HEK293 (cell line): Measurements from ENCODE around the gene CRELD1.

Experiments
- BCL11A ChIP-seq: fragments of 450-650 bp; formaldehyde crosslinking; IDR thresholded peaks from 2 replicates; pipeline ENCODE4 v1.5.1; 2016; ENCODE audit warnings: low read depth, missing biosample characterization, missing genetic modification characterization
- GLI2 ChIP-seq: fragments of 450-650 bp; formaldehyde crosslinking; IDR thresholded peaks from 2 replicates; pipeline ENCODE4; 2017; ENCODE audit warnings: missing biosample characterization, missing genetic modification characterization, low read depth, borderline replicate concordance
- IKZF3 ChIP-seq: fragments of 450-650 bp; IDR thresholded peaks from 2 replicates; pipeline ENCODE4 v1.5.0; 2018; ENCODE audit warnings: missing biosample characterization, mild to moderate bottlenecking, missing genetic modification characterization, moderate library complexity
- WT1 ChIP-seq: fragments of 450-650 bp; formaldehyde crosslinking; IDR thresholded peaks from 2 replicates; pipeline ENCODE4 v1.5.1; 2016; ENCODE audit warnings: missing biosample characterization, missing genetic modification characterization
- ZBTB1 ChIP-seq: fragments of 450-650 bp; formaldehyde crosslinking; IDR thresholded peaks from 2 replicates; pipeline ENCODE4 v1.5.1; 2016; ENCODE audit warnings: missing biosample characterization, missing genetic modification characterization
- ZBTB8A ChIP-seq: fragments of 450-650 bp; formaldehyde crosslinking; IDR thresholded peaks from 2 replicates; pipeline ENCODE4 v1.5.1; 2016; ENCODE audit warnings: missing biosample characterization, missing genetic modification characterization
- ZIC2 ChIP-seq: fragments of 450-650 bp; formaldehyde crosslinking; IDR thresholded peaks from 2 replicates; pipeline ENCODE4 v1.5.1; 2016; ENCODE audit warnings: missing biosample characterization, missing genetic modification characterization
- ZNF121 ChIP-seq: fragments of 450-650 bp; formaldehyde crosslinking; IDR thresholded peaks from 2 replicates; pipeline ENCODE4 v1.5.1; 2016; ENCODE audit warnings: missing biosample characterization, missing genetic modification characterization
- ZNF132 ChIP-seq: fragments of 450-650 bp; formaldehyde crosslinking; IDR thresholded peaks from 2 replicates; pipeline ENCODE4 v1.5.1; 2017; ENCODE audit warnings: missing biosample characterization, missing genetic modification characterization, borderline replicate concordance
- ZNF155 ChIP-seq: fragments of 450-650 bp; formaldehyde crosslinking; IDR thresholded peaks from 2 replicates; pipeline ENCODE4 v1.5.1; 2016; ENCODE audit warnings: missing biosample characterization, missing genetic modification characterization
- ZNF169 ChIP-seq: fragments of 450-650 bp; formaldehyde crosslinking; IDR thresholded peaks from 2 replicates; pipeline ENCODE4 v1.5.1; 2016; ENCODE audit warnings: missing biosample characterization, missing genetic modification characterization
- ZNF324 ChIP-seq: fragments of 450-650 bp; formaldehyde crosslinking; IDR thresholded peaks from 2 replicates; pipeline ENCODE4 v1.5.1; 2016; ENCODE audit warnings: missing biosample characterization, missing genetic modification characterization
- ZNF335 ChIP-seq: fragments of 450-650 bp; formaldehyde crosslinking; conservative IDR thresholded peaks from 2 replicates; pipeline ENCODE4 v1.5.1; 2016; ENCODE audit warnings: missing biosample characterization, missing genetic modification characterization
- ZNF366 ChIP-seq: fragments of 450-650 bp; formaldehyde crosslinking; conservative IDR thresholded peaks from 2 replicates; pipeline ENCODE4 v1.5.1; 2016; ENCODE audit warnings: missing biosample characterization, missing genetic modification characterization
- ZNF391 ChIP-seq: fragments of 450-650 bp; formaldehyde crosslinking; IDR thresholded peaks from 2 replicates; pipeline ENCODE4 v1.5.1; 2016; ENCODE audit warnings: low read depth, missing biosample characterization, missing genetic modification characterization, borderline replicate concordance
- ZNF571 ChIP-seq: fragments of 450-650 bp; formaldehyde crosslinking; IDR thresholded peaks from 2 replicates; pipeline ENCODE4 v1.5.0; 2017; ENCODE audit warnings: missing biosample characterization, missing genetic modification characterization
- ZNF610 ChIP-seq: fragments of 450-650 bp; formaldehyde crosslinking; IDR thresholded peaks from 2 replicates; pipeline ENCODE4 v1.5.1; 2016; ENCODE audit warnings: missing biosample characterization, missing genetic modification characterization, borderline replicate concordance
- ZNF629 ChIP-seq: fragments of 450-650 bp; formaldehyde crosslinking; IDR thresholded peaks from 2 replicates; pipeline ENCODE4 v1.5.1; 2017; ENCODE audit warnings: missing biosample characterization, missing genetic modification characterization
- ZNF658 ChIP-seq: fragments of 450-650 bp; formaldehyde crosslinking; IDR thresholded peaks from 2 replicates; pipeline ENCODE4; 2016; ENCODE audit warnings: missing biosample characterization, missing genetic modification characterization
- ZNF843 ChIP-seq: fragments of 450-650 bp; formaldehyde crosslinking; IDR thresholded peaks from 2 replicates; pipeline ENCODE4 v1.5.1; 2016; ENCODE audit warnings: missing biosample characterization, missing genetic modification characterization
- TF ChIP-seq, protein P1 (sequence below): sonication (generic); formaldehyde crosslinking; IDR thresholded peaks from 2 replicates; pipeline ENCODE4 v1.8.1; 2022; ENCODE audit warnings: mild to moderate bottlenecking, moderate library complexity, missing genetic modification reagents
- TF ChIP-seq, protein P2 (sequence below): fragments of 450-650 bp; formaldehyde crosslinking; IDR thresholded peaks from 2 replicates; pipeline ENCODE4 v1.5.1; 2016; ENCODE audit warnings: missing biosample characterization, missing genetic modification characterization
- TF ChIP-seq, protein P3 (sequence below): fragments of 450-650 bp; formaldehyde crosslinking; conservative IDR thresholded peaks from 2 replicates; pipeline ENCODE4 v1.5.1; 2016; ENCODE audit warnings: low read depth, missing biosample characterization, missing genetic modification characterization
- TF ChIP-seq, protein P4 (sequence below): fragments of 450-650 bp; formaldehyde crosslinking; IDR thresholded peaks from 2 replicates; pipeline ENCODE4 v1.5.1; 2017; ENCODE audit warnings: missing biosample characterization, missing genetic modification characterization
- TF ChIP-seq, protein P5 (sequence below): fragments of 450-650 bp; formaldehyde crosslinking; IDR thresholded peaks from 2 replicates; pipeline ENCODE4 v1.5.1; 2016; ENCODE audit warnings: missing biosample characterization, missing genetic modification characterization

CRELD1 gene

DNA sequence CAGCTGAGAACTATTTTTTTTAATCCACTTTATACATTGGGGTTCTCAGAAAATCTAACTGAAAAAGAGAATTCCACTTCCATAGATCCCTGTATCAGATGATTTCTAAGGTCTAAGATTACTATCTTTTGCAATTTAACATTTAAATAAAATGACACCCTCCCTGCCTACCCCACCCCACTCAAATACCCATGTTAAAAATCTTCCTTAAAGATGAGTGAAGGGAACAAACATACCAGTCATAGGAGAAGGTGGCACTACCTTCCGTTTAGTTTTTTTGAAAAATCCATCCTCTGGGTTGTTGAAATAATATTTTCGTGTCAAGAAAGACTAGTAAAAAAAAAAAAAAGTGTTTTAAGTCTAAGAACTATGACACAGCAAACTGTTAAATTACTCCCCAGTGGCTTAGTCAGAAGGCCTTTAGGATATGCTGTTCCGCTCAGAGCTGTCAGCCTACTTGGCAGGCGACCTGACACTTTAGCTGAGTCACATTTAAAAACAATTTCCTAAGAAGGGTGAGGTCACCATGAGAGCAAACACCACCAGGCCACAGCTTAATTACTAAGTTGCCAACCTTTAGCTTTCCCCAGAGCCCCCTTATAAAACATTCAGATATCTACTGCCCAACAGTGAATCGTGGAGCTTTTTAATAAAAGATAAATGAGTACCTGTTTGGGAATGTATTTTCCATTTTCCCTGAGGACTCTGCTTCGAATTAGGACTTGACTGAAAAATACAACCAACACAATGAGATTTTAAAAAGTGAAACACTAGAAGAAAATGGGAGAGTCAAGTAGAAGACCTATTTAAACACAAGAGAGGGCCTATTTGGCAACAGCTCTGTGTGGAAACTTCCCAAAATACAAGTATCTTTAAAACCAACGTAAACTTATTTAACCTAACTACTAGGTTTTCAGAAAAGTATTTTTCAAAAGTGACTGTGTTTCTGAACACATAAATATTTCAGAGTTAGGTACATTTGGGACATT, 43.4 kb downstream of the CRELD1 start (continued):
- TF ChIP-seq, protein P1, sequence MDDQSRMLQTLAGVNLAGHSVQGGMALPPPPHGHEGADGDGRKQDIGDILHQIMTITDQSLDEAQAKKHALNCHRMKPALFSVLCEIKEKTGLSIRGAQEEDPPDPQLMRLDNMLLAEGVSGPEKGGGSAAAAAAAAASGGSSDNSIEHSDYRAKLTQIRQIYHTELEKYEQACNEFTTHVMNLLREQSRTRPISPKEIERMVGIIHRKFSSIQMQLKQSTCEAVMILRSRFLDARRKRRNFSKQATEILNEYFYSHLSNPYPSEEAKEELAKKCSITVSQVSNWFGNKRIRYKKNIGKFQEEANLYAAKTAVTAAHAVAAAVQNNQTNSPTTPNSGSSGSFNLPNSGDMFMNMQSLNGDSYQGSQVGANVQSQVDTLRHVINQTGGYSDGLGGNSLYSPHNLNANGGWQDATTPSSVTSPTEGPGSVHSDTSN = no peak
- TF ChIP-seq ZNF155 = no peak
- 0 out of 2 replicates have a peak, but pooled peaks have one; percentile 73 for TF ChIP-seq ZNF324 (tag by site-specific recombination)
- TF ChIP-seq ZNF335 (tag by site-specific recombination) = peak; percentile 54
- 0 out of 2 replicates have a peak, but pooled peaks have one; percentile 44 for TF ChIP-seq ZBTB1 (tag by site-specific recombination)
- peak; percentile 70 for TF ChIP-seq WT1 (tag by site-specific recombination)
- TF ChIP-seq, protein P2, sequence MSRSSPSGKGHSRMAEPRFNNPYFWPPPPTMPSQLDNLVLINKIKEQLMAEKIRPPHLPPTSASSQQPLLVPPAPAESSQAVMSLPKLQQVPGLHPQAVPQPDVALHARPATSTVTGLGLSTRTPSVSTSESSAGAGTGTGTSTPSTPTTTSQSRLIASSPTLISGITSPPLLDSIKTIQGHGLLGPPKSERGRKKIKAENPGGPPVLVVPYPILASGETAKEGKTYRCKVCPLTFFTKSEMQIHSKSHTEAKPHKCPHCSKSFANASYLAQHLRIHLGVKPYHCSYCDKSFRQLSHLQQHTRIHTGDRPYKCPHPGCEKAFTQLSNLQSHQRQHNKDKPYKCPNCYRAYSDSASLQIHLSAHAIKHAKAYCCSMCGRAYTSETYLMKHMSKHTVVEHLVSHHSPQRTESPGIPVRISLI (tag by site-specific recombination) = peak; percentile 82; the same call in 1 of the 2 replicates
- TF ChIP-seq, protein P3, sequence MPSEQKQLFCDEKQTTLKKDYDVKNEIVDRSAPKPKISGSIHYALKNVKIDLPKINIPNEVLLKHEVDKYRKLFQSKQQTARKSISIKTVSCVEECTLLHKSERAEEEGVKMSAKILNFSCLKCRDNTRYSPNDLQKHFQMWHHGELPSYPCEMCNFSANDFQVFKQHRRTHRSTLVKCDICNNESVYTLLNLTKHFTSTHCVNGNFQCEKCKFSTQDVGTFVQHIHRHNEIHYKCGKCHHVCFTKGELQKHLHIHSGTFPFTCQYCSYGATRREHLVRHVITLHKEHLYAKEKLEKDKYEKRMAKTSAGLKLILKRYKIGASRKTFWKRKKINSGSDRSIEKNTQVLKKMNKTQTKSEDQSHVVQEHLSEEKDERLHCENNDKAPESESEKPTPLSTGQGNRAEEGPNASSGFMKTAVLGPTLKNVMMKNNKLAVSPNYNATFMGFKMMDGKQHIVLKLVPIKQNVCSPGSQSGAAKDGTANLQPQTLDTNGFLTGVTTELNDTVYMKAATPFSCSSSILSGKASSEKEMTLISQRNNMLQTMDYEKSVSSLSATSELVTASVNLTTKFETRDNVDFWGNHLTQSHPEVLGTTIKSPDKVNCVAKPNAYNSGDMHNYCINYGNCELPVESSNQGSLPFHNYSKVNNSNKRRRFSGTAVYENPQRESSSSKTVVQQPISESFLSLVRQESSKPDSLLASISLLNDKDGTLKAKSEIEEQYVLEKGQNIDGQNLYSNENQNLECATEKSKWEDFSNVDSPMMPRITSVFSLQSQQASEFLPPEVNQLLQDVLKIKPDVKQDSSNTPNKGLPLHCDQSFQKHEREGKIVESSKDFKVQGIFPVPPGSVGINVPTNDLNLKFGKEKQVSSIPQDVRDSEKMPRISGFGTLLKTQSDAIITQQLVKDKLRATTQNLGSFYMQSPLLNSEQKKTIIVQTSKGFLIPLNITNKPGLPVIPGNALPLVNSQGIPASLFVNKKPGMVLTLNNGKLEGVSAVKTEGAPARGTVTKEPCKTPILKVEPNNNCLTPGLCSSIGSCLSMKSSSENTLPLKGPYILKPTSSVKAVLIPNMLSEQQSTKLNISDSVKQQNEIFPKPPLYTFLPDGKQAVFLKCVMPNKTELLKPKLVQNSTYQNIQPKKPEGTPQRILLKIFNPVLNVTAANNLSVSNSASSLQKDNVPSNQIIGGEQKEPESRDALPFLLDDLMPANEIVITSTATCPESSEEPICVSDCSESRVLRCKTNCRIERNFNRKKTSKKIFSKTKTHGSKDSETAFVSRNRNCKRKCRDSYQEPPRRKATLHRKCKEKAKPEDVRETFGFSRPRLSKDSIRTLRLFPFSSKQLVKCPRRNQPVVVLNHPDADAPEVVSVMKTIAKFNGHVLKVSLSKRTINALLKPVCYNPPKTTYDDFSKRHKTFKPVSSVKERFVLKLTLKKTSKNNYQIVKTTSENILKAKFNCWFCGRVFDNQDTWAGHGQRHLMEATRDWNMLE (tag by site-specific recombination) = 0 out of 2 replicates have a peak, but pooled peaks have one; percentile 24
- TF ChIP-seq, protein P4, sequence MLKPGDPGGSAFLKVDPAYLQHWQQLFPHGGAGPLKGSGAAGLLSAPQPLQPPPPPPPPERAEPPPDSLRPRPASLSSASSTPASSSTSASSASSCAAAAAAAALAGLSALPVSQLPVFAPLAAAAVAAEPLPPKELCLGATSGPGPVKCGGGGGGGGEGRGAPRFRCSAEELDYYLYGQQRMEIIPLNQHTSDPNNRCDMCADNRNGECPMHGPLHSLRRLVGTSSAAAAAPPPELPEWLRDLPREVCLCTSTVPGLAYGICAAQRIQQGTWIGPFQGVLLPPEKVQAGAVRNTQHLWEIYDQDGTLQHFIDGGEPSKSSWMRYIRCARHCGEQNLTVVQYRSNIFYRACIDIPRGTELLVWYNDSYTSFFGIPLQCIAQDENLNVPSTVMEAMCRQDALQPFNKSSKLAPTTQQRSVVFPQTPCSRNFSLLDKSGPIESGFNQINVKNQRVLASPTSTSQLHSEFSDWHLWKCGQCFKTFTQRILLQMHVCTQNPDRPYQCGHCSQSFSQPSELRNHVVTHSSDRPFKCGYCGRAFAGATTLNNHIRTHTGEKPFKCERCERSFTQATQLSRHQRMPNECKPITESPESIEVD (tag by site-specific recombination) = peak; percentile 96
- peak; percentile 97 for TF ChIP-seq BCL11A (tag by site-specific recombination)
- no peak for TF ChIP-seq ZNF658
- TF ChIP-seq, protein P5, sequence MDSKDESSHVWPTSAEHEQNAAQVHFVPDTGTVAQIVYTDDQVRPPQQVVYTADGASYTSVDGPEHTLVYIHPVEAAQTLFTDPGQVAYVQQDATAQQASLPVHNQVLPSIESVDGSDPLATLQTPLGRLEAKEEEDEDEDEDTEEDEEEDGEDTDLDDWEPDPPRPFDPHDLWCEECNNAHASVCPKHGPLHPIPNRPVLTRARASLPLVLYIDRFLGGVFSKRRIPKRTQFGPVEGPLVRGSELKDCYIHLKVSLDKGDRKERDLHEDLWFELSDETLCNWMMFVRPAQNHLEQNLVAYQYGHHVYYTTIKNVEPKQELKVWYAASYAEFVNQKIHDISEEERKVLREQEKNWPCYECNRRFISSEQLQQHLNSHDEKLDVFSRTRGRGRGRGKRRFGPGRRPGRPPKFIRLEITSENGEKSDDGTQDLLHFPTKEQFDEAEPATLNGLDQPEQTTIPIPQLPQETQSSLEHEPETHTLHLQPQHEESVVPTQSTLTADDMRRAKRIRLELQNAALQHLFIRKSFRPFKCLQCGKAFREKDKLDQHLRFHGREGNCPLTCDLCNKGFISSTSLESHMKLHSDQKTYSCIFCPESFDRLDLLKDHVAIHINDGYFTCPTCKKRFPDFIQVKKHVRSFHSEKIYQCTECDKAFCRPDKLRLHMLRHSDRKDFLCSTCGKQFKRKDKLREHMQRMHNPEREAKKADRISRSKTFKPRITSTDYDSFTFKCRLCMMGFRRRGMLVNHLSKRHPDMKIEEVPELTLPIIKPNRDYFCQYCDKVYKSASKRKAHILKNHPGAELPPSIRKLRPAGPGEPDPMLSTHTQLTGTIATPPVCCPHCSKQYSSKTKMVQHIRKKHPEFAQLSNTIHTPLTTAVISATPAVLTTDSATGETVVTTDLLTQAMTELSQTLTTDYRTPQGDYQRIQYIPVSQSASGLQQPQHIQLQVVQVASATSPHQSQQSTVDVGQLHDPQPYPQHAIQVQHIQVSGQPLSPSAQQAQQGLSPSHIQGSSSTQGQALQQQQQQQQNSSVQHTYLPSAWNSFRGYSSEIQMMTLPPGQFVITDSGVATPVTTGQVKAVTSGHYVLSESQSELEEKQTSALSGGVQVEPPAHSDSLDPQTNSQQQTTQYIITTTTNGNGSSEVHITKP (tag by site-specific recombination) = peak; percentile 70
- peak; percentile 80 for TF ChIP-seq ZBTB8A (tag by site-specific recombination)
- no peak for TF ChIP-seq ZNF121 (tag by site-specific recombination)
- TF ChIP-seq ZNF132 (tag by site-specific recombination) = no peak
- no peak for TF ChIP-seq ZIC2 (tag by site-specific recombination)
- TF ChIP-seq ZNF391 (tag by site-specific recombination) = 0 out of 2 replicates have a peak, but pooled peaks have one; percentile 63
- TF ChIP-seq IKZF3 (tag by site-specific recombination) = peak; percentile 68
- no peak for TF ChIP-seq ZNF169 (tag by site-specific recombination)
- TF ChIP-seq ZNF610 (tag by site-specific recombination) = no peak
- TF ChIP-seq ZNF629 (tag by site-specific recombination) = peak; percentile 95
- TF ChIP-seq ZNF843 (tag by site-specific recombination) = peak; percentile 76
- TF ChIP-seq ZNF571 = no peak
- 0 out of 2 replicates have a peak, but pooled peaks have one; percentile 35 for TF ChIP-seq ZNF366
- 0 out of 2 replicates have a peak, but pooled peaks have one; percentile 33 for TF ChIP-seq GLI2 (tag by site-specific recombination)
